K562 (cell line): ENCODE data around the gene SLBP. TPM values are rescaled to one million over a fixed set of nuclear protein-coding genes. Genes with fewer than 3 reads are reported as not detected.

ENCODE experiments used
- ARHGAP35 ChIP-seq: fragments of 450-650 bp; IDR thresholded peaks from 2 replicates; pipeline ENCODE4 v1.6.1; 2018; ENCODE audit not compliant: partially characterized antibody
- ARNT ChIP-seq, 2 experiments: fragments of 450-650 bp; IDR thresholded peaks; 2 replicates each; pipeline ENCODE4 v1.6.1; 2016; ENCODE audit warnings: mild to moderate bottlenecking in 1 of 2
- CBX5 ChIP-seq: IDR thresholded peaks from 2 replicates; pipeline ENCODE4 v1.6.1; 2014; ENCODE audit warnings: low read depth, borderline replicate concordance
- CREB1 ChIP-seq, 2 experiments: sonication (generic) in 1 of 2; formaldehyde crosslinking in 1 of 2; IDR thresholded peaks; 2 replicates each; pipeline versions ENCODE4 v1.6.1 to v1.8.0; 2012 to 2022; ENCODE audit warnings: inconsistent platforms in 1 of 2, mild to moderate bottlenecking in 1 of 2, missing genetic modification reagents in 1 of 2, moderate library complexity in 1 of 2
- ELF4 ChIP-seq: fragments of 450-650 bp; formaldehyde crosslinking; IDR thresholded peaks from 2 replicates; pipeline ENCODE4 v1.4.0; 2022; ENCODE audit warnings: missing genetic modification characterization
- FOSL1 ChIP-seq: fragments of 200-800 bp; sonication (Bioruptor generic); conservative IDR thresholded peaks from 2 replicates; pipeline ENCODE4 v1.6.1; 2016; ENCODE audit warnings: missing genetic modification characterization, missing compliant biosample characterization
- GATAD2A ChIP-seq: fragments of 450-650 bp; IDR thresholded peaks from 2 replicates; pipeline ENCODE4 v1.6.1; 2017
- KDM1A ChIP-seq, 2 experiments: fragments of 450-650 bp; IDR thresholded peaks; 2 replicates each; pipeline ENCODE4 v1.6.1; 2016; ENCODE audit warnings: mild to moderate bottlenecking in 2 of 2
- KLF16 ChIP-seq: IDR thresholded peaks from 2 replicates; pipeline ENCODE4 v1.6.1; 2016; ENCODE audit warnings: antibody characterized with exemption
- NCOA6 ChIP-seq: fragments of 450-650 bp; IDR thresholded peaks from 2 replicates; pipeline ENCODE4 v1.6.1; 2017; ENCODE audit warnings: mild to moderate bottlenecking
- NFIC ChIP-seq: fragments of 450-650 bp; IDR thresholded peaks from 2 replicates; pipeline ENCODE4 v1.6.1; 2017; ENCODE audit warnings: mild to moderate bottlenecking, inconsistent platforms
- NFYB ChIP-seq: IDR thresholded peaks from 2 replicates; pipeline ENCODE4 v1.6.1; 2011; ENCODE audit warnings: mild to moderate bottlenecking, moderate library complexity; ENCODE audit not compliant: insufficient read length; ENCODE audit errors: extremely low read depth
- NONO ChIP-seq, 2 experiments: fragments of 200-400 bp in 1 of 2; fragments of 450-650 bp in 1 of 2; formaldehyde crosslinking in 1 of 2; IDR thresholded peaks; 2 replicates each; pipeline ENCODE4 v1.6.1; 2017; ENCODE audit warnings: low read depth in 2 of 2, mild to moderate bottlenecking in 2 of 2, moderate library complexity in 2 of 2, low read length in 1 of 2
- NR4A1 ChIP-seq, 2 experiments: fragments of 250-450 bp in 1 of 2; fragments of 450-650 bp in 1 of 2; sonication (Bioruptor Pico) in 1 of 2; IDR thresholded peaks; 2 replicates each; pipeline versions ENCODE4 v1.4.0 to v1.6.1; 2016 to 2020; ENCODE audit warnings: mild to moderate bottlenecking in 2 of 2, missing compliant biosample characterization in 1 of 2, missing genetic modification characterization in 1 of 2, moderate library complexity in 1 of 2
- RAD51 ChIP-seq: fragments of 450-650 bp; IDR thresholded peaks from 2 replicates; pipeline ENCODE4 v1.7.1; 2016; ENCODE audit warnings: low read depth, mild to moderate bottlenecking, borderline replicate concordance
- RBM15 ChIP-seq: fragments of 200-400 bp; formaldehyde crosslinking; IDR thresholded peaks from 2 replicates; pipeline ENCODE4 v1.6.1; 2018; ENCODE audit warnings: mild to moderate bottlenecking, low read length, moderate library complexity; ENCODE audit not compliant: insufficient read depth
- RBM25 ChIP-seq: fragments of 200-400 bp; formaldehyde crosslinking; IDR thresholded peaks from 2 replicates; pipeline ENCODE4 v1.6.1; 2018; ENCODE audit warnings: low read length, low read depth, moderate library complexity; ENCODE audit not compliant: severe bottlenecking
- SMAD4 ChIP-seq: fragments of 250-450 bp; sonication (Bioruptor Pico); conservative IDR thresholded peaks from 2 replicates; pipeline ENCODE4 v1.8.0; 2021; ENCODE audit warnings: inconsistent platforms, mild to moderate bottlenecking, moderate library complexity
- ZBED1 ChIP-seq: IDR thresholded peaks from 2 replicates; pipeline ENCODE4 v1.6.1; 2014
- ZBTB7A ChIP-seq: IDR thresholded peaks from 2 replicates; pipeline ENCODE4 v1.6.1; 2011; ENCODE audit warnings: low read depth, mild to moderate bottlenecking, low read length, moderate library complexity, borderline replicate concordance; ENCODE audit not compliant: control insufficient read depth
- ZNF184 ChIP-seq: sonication (generic); formaldehyde crosslinking; IDR thresholded peaks from 2 replicates; pipeline ENCODE4 v1.5.0; 2020; ENCODE audit warnings: missing genetic modification reagents
- ZNF282 ChIP-seq: sonication (generic); formaldehyde crosslinking; IDR thresholded peaks from 2 replicates; pipeline ENCODE4 v1.8.1; 2023; ENCODE audit warnings: missing genetic modification reagents
- ZNF561 ChIP-seq: fragments of 450-650 bp; formaldehyde crosslinking; conservative IDR thresholded peaks from 2 replicates; pipeline ENCODE4 v1.4.0; 2020; ENCODE audit warnings: mild to moderate bottlenecking, moderate library complexity
- polyA plus RNA-seq, 8 experiments: library from polyadenylated mRNA; depleted of rRNA in 4 of 8; stranded (reverse) in 5 of 8; unstranded in 3 of 8; fragments of >200 nt; fragmentation: Nextera tagmentation in 2 of 8; fragmentation: Illumina TruSeq in 1 of 8; extraction: Ambion mirVana in 2 of 8; extraction: Trizol in 1 of 8; gene quantifications; 2 replicates each; pipeline versions ENCODE4 v1.2.1 to v1.2.3, GENCODE V29; 2011 to 2014; ENCODE audit warnings: inconsistent platforms in 1 of 8, missing spikeins in 1 of 8
- total RNA-seq, 7 experiments: library from RNA; depleted of rRNA in 6 of 7; stranded (reverse); fragments of >200 nt in 6 of 7; fragmentation: Illumina TruSeq in 2 of 7; extraction: Trizol in 2 of 7; gene quantifications; 2 replicates each; pipeline versions ENCODE4 v1.2.1 to v1.2.3, GENCODE V29; 2011 to 2021; ENCODE audit warnings: low replicate concordance in 1 of 7
- TF ChIP-seq, protein P1 (sequence below): sonication (generic); formaldehyde crosslinking; IDR thresholded peaks from 2 replicates; pipeline ENCODE4 v1.8.0; 2023; ENCODE audit warnings: mild to moderate bottlenecking, missing genetic modification reagents
- TF ChIP-seq, protein P2 (sequence below): sonication (generic); formaldehyde crosslinking; IDR thresholded peaks from 2 replicates; pipeline ENCODE4 v1.8.1; 2023; ENCODE audit warnings: mild to moderate bottlenecking, missing genetic modification reagents

Gene SLBP
- total and polyA plus RNA-seq, 9 of the 15 experiments (the other 6 are each of a cell fraction or from before 2014, with no cell fraction given) = 49.4 to 221 (median 162) TPM

DNA sequence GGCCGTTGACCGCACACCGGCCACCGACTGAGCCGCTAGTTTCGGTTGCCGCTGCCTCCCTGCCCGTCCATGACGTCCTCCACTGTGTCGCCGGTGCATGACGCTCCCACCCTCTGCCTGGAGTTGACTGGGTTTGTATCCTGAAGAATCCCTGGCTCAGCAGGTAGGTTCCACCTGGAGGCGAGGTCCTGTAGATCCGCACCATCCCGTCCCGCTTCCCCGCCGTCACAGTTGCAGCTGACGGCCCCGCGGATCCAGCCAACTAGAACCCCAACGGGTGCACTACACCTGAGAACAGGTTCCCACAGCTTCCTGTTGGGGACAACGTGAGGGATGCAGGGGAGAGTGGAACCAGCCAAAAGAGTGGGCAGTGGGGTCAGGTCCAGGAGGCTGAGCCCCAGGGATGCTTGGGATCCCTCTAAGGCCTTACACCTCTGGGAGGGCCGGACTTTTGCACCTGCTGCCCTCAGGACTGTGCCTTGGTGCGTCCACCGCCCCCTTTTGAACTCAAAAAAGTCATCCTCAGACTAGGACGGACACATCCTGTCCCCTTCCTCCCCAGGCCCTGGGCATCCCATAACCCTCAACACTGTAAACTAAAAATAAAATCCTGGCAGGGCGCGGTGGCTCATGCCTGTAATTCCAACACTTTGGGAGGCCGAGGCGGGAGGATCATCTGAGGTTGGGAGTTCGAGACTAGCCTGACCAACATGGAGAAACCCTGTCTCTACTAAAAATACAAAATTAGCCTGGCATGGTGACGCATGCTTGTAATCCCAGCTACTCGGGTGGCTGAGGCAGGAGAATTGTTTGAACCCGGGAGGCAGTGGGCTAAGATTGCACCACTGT is 1.1 kb upstream of the SLBP start (continued):
- TF ChIP-seq, protein P1, sequence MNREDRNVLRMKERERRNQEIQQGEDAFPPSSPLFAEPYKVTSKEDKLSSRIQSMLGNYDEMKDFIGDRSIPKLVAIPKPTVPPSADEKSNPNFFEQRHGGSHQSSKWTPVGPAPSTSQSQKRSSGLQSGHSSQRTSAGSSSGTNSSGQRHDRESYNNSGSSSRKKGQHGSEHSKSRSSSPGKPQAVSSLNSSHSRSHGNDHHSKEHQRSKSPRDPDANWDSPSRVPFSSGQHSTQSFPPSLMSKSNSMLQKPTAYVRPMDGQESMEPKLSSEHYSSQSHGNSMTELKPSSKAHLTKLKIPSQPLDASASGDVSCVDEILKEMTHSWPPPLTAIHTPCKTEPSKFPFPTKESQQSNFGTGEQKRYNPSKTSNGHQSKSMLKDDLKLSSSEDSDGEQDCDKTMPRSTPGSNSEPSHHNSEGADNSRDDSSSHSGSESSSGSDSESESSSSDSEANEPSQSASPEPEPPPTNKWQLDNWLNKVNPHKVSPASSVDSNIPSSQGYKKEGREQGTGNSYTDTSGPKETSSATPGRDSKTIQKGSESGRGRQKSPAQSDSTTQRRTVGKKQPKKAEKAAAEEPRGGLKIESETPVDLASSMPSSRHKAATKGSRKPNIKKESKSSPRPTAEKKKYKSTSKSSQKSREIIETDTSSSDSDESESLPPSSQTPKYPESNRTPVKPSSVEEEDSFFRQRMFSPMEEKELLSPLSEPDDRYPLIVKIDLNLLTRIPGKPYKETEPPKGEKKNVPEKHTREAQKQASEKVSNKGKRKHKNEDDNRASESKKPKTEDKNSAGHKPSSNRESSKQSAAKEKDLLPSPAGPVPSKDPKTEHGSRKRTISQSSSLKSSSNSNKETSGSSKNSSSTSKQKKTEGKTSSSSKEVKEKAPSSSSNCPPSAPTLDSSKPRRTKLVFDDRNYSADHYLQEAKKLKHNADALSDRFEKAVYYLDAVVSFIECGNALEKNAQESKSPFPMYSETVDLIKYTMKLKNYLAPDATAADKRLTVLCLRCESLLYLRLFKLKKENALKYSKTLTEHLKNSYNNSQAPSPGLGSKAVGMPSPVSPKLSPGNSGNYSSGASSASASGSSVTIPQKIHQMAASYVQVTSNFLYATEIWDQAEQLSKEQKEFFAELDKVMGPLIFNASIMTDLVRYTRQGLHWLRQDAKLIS (CRISPR knock-in tag) = peak; percentile 64; the same call in 1 of the 2 replicates
- TF ChIP-seq ZBED1 (no peak), ZNF282 (CRISPR knock-in tag) (no peak), ARNT (IDR thresholded peaks at IDR 0.05) (no peak), CREB1 (IDR thresholded peaks at IDR 0.05) (peak; percentile 93), CREB1 (CRISPR knock-in tag; IDR thresholded peaks at IDR 0.05) (peak; percentile 91), ARHGAP35 (no peak), ELF4 (CRISPR knock-in tag) (no peak), KDM1A (IDR thresholded peaks at IDR 0.05) (0 out of 4 replicates have a peak, but pooled peaks of 1 of the 2 experiments have one; percentile 32), NFIC (no peak; the same call in 1 of the 2 replicates), KLF16 (no peak), RBM15 (no peak), ZNF561 (no peak), ZBTB7A (no peak), NR4A1 (CRISPR knock-in tag; IDR thresholded peaks at IDR 0.05) (no peak), NR4A1 (tag; IDR thresholded peaks at IDR 0.05) (no peak), NONO (IDR thresholded peaks at IDR 0.05; ENCODE audit: low read depth in 2 of 2, low read length in 1 of 2) (no peak), GATAD2A (no peak), RBM25 (no peak), SMAD4 (CRISPR knock-in tag) (no peak), CBX5 (no peak), NFYB (no peak), FOSL1 (tag) (no peak), NCOA6 (no peak; the same call in 1 of the 2 replicates), RAD51 (no peak), ZNF184 (CRISPR knock-in tag) (no peak)
- TF ChIP-seq, protein P2, sequence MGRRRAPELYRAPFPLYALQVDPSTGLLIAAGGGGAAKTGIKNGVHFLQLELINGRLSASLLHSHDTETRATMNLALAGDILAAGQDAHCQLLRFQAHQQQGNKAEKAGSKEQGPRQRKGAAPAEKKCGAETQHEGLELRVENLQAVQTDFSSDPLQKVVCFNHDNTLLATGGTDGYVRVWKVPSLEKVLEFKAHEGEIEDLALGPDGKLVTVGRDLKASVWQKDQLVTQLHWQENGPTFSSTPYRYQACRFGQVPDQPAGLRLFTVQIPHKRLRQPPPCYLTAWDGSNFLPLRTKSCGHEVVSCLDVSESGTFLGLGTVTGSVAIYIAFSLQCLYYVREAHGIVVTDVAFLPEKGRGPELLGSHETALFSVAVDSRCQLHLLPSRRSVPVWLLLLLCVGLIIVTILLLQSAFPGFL (CRISPR knock-in tag) = no peak; the same call in 1 of the 2 replicates
